Measurements from ENCODE around the gene RHOT2.

Gene RHOT2

DNA sequence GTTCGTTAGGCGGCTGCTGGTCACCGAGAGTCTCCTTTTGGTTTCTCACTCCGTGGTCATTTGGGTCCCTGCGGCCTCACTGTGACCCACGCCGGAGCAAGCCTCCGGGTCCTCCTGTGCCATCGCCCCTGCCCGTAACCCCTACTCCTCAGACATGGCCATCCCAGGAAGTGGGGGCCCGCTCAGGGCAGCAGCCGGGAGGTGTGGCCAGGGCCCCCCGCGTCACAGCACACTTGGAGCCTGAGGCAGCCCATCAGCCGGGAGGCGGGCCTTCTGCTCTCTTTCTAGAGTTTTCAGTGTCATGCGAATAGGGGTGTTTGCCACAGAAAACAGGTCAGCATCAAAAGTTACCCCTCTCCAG is 45.0 kb upstream of the RHOT2 start:
- TF ChIP-seq, protein P1, sequence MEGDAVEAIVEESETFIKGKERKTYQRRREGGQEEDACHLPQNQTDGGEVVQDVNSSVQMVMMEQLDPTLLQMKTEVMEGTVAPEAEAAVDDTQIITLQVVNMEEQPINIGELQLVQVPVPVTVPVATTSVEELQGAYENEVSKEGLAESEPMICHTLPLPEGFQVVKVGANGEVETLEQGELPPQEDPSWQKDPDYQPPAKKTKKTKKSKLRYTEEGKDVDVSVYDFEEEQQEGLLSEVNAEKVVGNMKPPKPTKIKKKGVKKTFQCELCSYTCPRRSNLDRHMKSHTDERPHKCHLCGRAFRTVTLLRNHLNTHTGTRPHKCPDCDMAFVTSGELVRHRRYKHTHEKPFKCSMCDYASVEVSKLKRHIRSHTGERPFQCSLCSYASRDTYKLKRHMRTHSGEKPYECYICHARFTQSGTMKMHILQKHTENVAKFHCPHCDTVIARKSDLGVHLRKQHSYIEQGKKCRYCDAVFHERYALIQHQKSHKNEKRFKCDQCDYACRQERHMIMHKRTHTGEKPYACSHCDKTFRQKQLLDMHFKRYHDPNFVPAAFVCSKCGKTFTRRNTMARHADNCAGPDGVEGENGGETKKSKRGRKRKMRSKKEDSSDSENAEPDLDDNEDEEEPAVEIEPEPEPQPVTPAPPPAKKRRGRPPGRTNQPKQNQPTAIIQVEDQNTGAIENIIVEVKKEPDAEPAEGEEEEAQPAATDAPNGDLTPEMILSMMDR (conservative IDR thresholded peaks at IDR 0.05; ENCODE audit: low read depth, low read length): no peak
- H4K20me1 ChIP-seq (ENCODE audit: insufficient read depth): no peaks in the 10 kb centered on the region
- no peaks in the 10 kb centered on the region for H3K4me1 ChIP-seq (ENCODE audit: low read depth, poor library complexity, severe bottlenecking)
- H2AFZ ChIP-seq (ENCODE audit: low read depth): no peak overlapping the region
- H3K27ac ChIP-seq: no peak overlapping the region
- no peak overlapping the region for H3K4me2 ChIP-seq
- no peaks in the 10 kb centered on the region for H3K36me3 ChIP-seq (ENCODE audit: insufficient read depth)
- no peak overlapping the region for H3K4me3 ChIP-seq (IDR thresholded peaks at IDR 0.05; ENCODE audit: insufficient read depth, low read depth, low read length)
- no peaks in the 10 kb centered on the region for H3K27me3 ChIP-seq (ENCODE audit: insufficient read depth, low read depth)
- no peaks in the 10 kb centered on the region for H3K79me2 ChIP-seq (ENCODE audit: insufficient read depth, low read depth)
- H3K9ac ChIP-seq: no peak overlapping the region

DNA sequence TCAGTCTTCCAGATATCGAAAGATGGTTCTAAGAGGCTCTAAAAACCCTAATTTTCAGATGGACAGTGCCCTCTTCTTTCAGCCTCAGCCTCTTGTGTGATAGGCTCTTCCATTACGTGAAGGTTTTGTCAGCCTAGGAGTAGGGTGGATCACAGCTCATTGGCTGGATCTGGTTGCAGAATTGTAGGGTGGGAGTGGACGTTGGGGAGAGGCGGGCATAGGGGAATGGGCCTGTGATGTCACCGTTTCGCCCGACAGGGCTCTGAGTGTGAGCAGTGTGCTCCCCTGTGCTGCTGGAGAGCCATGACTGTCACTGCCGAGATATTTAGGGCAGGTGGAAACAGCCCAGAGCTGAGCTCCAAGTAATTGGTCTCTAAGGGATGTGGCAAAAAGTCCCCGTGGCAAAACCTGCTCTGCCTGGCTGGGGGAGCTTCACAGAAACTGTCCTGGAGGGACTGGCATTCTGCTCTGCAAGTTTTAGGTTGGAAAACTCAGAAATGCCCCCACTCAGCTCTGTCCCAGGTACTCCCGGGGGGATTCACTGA is 43.3 kb upstream of the RHOT2 start:
- H3K27ac ChIP-seq: no peak overlapping the region
- no peak overlapping the region for H3K4me3 ChIP-seq (IDR thresholded peaks at IDR 0.05; ENCODE audit: insufficient read depth, low read depth, low read length)
- H3K79me2 ChIP-seq (ENCODE audit: insufficient read depth, low read depth): no peaks in the 10 kb centered on the region
- H3K9ac ChIP-seq: no peak overlapping the region
- H3K36me3 ChIP-seq (ENCODE audit: insufficient read depth): no peaks in the 10 kb centered on the region
- H3K4me2 ChIP-seq: no peak overlapping the region
- H4K20me1 ChIP-seq (ENCODE audit: insufficient read depth): no peaks in the 10 kb centered on the region
- H2AFZ ChIP-seq (ENCODE audit: low read depth): no peak overlapping the region
- TF ChIP-seq, protein P1 (conservative IDR thresholded peaks at IDR 0.05; ENCODE audit: low read depth, low read length): no peak
- H3K4me1 ChIP-seq (ENCODE audit: low read depth, poor library complexity, severe bottlenecking): no peaks in the 10 kb centered on the region
- H3K27me3 ChIP-seq (ENCODE audit: insufficient read depth, low read depth): no peaks in the 10 kb centered on the region

DNA sequence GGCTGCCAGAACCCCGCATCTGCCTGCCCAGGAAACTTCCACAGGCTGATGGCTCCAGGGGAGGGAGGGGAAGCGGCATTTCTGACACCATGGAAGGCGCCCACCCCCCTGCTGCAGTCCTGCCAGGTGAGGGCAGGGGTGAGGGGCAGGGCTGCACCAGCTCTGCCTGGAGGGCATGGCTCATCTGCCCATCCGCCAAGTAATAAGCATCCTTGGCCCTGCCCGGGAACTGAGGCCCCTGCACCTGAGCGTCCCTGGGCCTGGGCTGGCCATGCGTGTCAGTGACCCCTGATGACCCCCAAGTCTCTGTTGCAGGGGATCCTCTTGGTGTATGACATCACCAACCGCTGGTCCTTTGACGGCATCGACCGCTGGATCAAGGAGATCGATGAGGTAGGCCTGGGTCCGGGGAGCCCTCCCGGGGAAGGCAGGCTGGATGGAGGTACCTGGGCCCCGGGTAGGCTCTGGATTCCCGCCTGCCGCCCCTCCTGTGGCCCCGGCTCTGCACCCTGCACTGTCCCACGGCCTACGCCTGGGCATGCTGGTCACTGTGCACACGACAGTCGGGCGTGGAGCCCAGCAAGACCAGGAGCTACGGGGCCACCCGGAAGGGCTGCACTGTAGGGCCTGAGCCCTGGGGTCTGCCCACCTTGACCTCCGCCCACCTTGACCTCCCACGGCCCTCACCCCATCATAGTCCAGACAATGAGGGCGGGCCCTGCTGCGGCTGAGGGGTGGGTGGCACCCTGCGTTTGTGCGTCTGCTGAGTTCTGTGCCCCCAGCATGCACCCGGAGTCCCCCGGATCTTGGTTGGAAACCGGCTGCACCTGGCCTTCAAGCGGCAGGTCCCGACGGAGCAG is 42.6 kb upstream of the RHOT2 start:
- Histone ChIP-seq H3K79me2 (ENCODE audit: insufficient read depth, low read depth) (no peaks in the 10 kb centered on the region), H2AFZ (ENCODE audit: low read depth) (no peak overlapping the region), H3K9ac (no peak overlapping the region), H3K36me3 (ENCODE audit: insufficient read depth) (no peaks in the 10 kb centered on the region), H4K20me1 (ENCODE audit: insufficient read depth) (no peaks in the 10 kb centered on the region), H3K4me1 (ENCODE audit: low read depth, poor library complexity, severe bottlenecking) (no peaks in the 10 kb centered on the region), H3K27me3 (ENCODE audit: insufficient read depth, low read depth) (no peaks in the 10 kb centered on the region), H3K27ac (no peak overlapping the region), H3K4me3 (IDR thresholded peaks at IDR 0.05; ENCODE audit: insufficient read depth, low read depth, low read length) (no peak overlapping the region), H3K4me2 (no peak overlapping the region)
- TF ChIP-seq, protein P1 (conservative IDR thresholded peaks at IDR 0.05; ENCODE audit: low read depth, low read length): no peak

DNA sequence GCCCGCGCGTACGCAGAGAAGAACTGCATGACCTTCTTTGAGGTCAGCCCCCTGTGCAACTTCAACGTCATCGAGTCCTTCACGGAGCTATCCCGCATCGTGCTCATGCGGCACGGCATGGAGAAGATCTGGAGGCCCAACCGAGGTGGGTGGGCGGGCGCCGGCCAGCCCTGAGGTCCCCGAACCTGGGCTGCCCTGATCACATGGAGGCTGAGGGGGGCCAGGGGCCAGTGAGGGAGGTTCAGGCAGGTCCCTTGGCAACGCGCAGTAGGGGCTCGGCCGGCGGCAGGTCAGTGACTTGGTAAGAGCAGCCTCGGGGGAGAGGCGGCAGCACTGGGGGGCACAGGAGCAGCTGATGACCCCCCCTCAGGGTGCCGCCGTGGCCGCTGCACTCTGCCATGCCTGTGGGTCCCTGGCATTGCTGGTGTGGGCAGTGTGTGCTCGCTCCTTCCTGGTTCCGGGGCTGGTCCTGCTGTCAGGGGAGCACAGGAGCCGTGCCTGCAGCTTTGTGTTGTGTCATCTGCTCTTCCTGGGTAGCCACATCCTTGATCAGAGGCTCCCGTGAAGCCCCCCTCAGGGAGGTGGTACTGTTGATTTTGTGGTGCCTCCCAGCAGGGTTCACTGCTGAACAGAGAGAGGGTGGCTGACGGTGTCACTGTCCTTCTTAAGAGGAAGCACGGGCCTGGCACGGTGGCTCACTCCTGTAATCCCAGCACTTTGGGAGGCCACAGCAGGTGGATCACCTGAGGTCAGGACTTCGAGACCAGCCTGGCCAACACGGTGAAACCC is 41.8 kb upstream of the RHOT2 start:
- no peak overlapping the region for H3K4me2 ChIP-seq
- no peak overlapping the region for H2AFZ ChIP-seq (ENCODE audit: low read depth)
- no peaks in the 10 kb centered on the region for H4K20me1 ChIP-seq (ENCODE audit: insufficient read depth)
- H3K9ac ChIP-seq: no peak overlapping the region
- H3K36me3 ChIP-seq (ENCODE audit: insufficient read depth): no peaks in the 10 kb centered on the region
- no peaks in the 10 kb centered on the region for H3K4me1 ChIP-seq (ENCODE audit: low read depth, poor library complexity, severe bottlenecking)
- H3K27me3 ChIP-seq (ENCODE audit: insufficient read depth, low read depth): no peaks in the 10 kb centered on the region
- TF ChIP-seq, protein P1 (conservative IDR thresholded peaks at IDR 0.05; ENCODE audit: low read depth, low read length): no peak
- no peak overlapping the region for H3K27ac ChIP-seq
- no peaks in the 10 kb centered on the region for H3K79me2 ChIP-seq (ENCODE audit: insufficient read depth, low read depth)
- no peak overlapping the region for H3K4me3 ChIP-seq (IDR thresholded peaks at IDR 0.05; ENCODE audit: insufficient read depth, low read depth, low read length)

Data from KMS-11 (cell line).